Stimulated activated CD8-positive, alpha-beta memory T cell treated with anti-CD3 and anti-CD28 coated beads, Interleukin-7, amount 100 ng/mL, for 24 hours (primary cell): Measurements from ENCODE around the gene BTG1.
"Not testable (repeated sequence)": the region's sequence is repeated elsewhere in the genome, so short reads cannot be mapped to it uniquely, and the experiment has no call there.

Experiments
- DNase-seq: peaks from one replicate; pipeline ENCODE4 v3.0.0-alpha.2; 2020; ENCODE audit warnings: low read depth

The BTG1 gene

GRCh38 chr12:92096346-92097136 is 49.1 kb downstream of the BTG1 start:
- no peak for DNase-seq

- DNase-seq: no peak
Measured at GRCh38 chr12:92094751-92095161, 50.9 kb downstream of the BTG1 start.

- DNase-seq: not testable (repeated sequence)
Measured at GRCh38 chr12:92094301-92094700, 51.3 kb downstream of the BTG1 start.
